Neuronal stem cell (in vitro differentiated cells): ENCODE results near the gene MDFIC.

Experiments
- DNase-seq: peaks from one replicate; pipeline ENCODE4 v3.0.0-alpha.2; 2013; ENCODE audit warnings: low spot score
- H2AFZ ChIP-seq: one replicate; pipeline ENCODE4 v1.6.1; 2013; ENCODE audit warnings: mild to moderate bottlenecking, low read length, inconsistent platforms
- H2AK5ac ChIP-seq: 2 replicates; pipeline ENCODE4 v1.6.1; 2013; ENCODE audit warnings: low read depth, mild to moderate bottlenecking, inconsistent platforms, low read length, moderate library complexity, mixed read lengths
- H2BK120ac ChIP-seq: 2 replicates; pipeline ENCODE4 v1.6.1; 2013; ENCODE audit warnings: low read depth, mild to moderate bottlenecking, inconsistent platforms, low read length, moderate library complexity, mixed read lengths
- H2BK12ac ChIP-seq: one replicate; pipeline ENCODE4 v1.6.1; 2013; ENCODE audit warnings: low read length, inconsistent platforms
- H2BK15ac ChIP-seq: 2 replicates; pipeline ENCODE4 v1.6.1; 2013; ENCODE audit warnings: mild to moderate bottlenecking, low read length, inconsistent platforms, mixed read lengths
- H2BK5ac ChIP-seq: one replicate; pipeline ENCODE4 v1.6.1; 2013; ENCODE audit warnings: inconsistent platforms, mild to moderate bottlenecking, low read length, moderate library complexity
- H3K14ac ChIP-seq: one replicate; pipeline ENCODE4 v1.6.1; 2013; ENCODE audit warnings: low read length, inconsistent platforms
- H3K18ac ChIP-seq: 2 replicates; pipeline ENCODE4 v1.6.1; 2013; ENCODE audit warnings: low read length, inconsistent platforms
- H3K23ac ChIP-seq: 2 replicates; pipeline ENCODE4 v1.6.1; 2013; ENCODE audit warnings: low read depth, mild to moderate bottlenecking, mixed read lengths, low read length, inconsistent platforms; ENCODE audit not compliant: poor library complexity
- H3K27ac ChIP-seq: replicated peaks from 3 replicates; pipeline ENCODE4 v1.5.1; 2013; ENCODE audit warnings: low read length, inconsistent platforms
- H3K27me3 ChIP-seq, 3 experiments: 2 replicates each; pipeline ENCODE4 v1.6.1; 2013; ENCODE audit warnings: low read length in 3 of 3, mild to moderate bottlenecking in 2 of 3, inconsistent platforms in 1 of 3, low read depth in 1 of 3, mixed read lengths in 1 of 3, moderate library complexity in 1 of 3; ENCODE audit not compliant: control insufficient read depth in 3 of 3, insufficient read depth in 3 of 3
- H3K36me3 ChIP-seq, 2 donors: replicated peaks in 1 of 2; 2 replicates each; pipeline ENCODE4 v1.6.1; 2013; ENCODE audit warnings: low read length in 2 of 2; ENCODE audit not compliant: control insufficient read depth in 2 of 2, insufficient read depth in 2 of 2
- H3K4ac ChIP-seq: 2 replicates; pipeline ENCODE4 v1.6.1; 2013; ENCODE audit warnings: inconsistent platforms, mild to moderate bottlenecking, low read length, moderate library complexity
- H3K4me1 ChIP-seq, 2 donors: 1 replicate in 1 of 2; 2 replicates in 1 of 2; pipeline ENCODE4 v1.6.1; 2013; ENCODE audit warnings: low read length in 2 of 2, low read depth in 1 of 2; ENCODE audit not compliant: control insufficient read depth in 2 of 2, insufficient read depth in 1 of 2
- H3K4me2 ChIP-seq: one replicate; pipeline ENCODE4 v1.6.1; 2013; ENCODE audit warnings: mild to moderate bottlenecking, low read length, inconsistent platforms; ENCODE audit not compliant: insufficient read depth, poor library complexity, severe bottlenecking
- H3K4me3 ChIP-seq, 2 donors: 2 replicates each; pipeline ENCODE4 v1.5.1; 2013; ENCODE audit warnings: low read length in 2 of 2, mild to moderate bottlenecking in 2 of 2, inconsistent platforms in 1 of 2, moderate library complexity in 1 of 2
- H3K79me1 ChIP-seq: one replicate; pipeline ENCODE4 v1.6.1; 2013; ENCODE audit warnings: low read depth, mild to moderate bottlenecking, inconsistent platforms, low read length, moderate library complexity
- H3K9ac ChIP-seq: one replicate; pipeline ENCODE4 v1.6.1; 2013; ENCODE audit warnings: mild to moderate bottlenecking, low read depth, low read length, inconsistent platforms; ENCODE audit not compliant: poor library complexity
- H3K9me3 ChIP-seq, 2 donors: replicated peaks in 1 of 2; 2 replicates each; pipeline versions ENCODE3 to v1.6.1; 2013; ENCODE audit warnings: low read length in 2 of 2, mild to moderate bottlenecking in 2 of 2, inconsistent platforms in 1 of 2, low read depth in 1 of 2, mixed read lengths in 1 of 2, moderate library complexity in 1 of 2; ENCODE audit not compliant: control insufficient read depth in 2 of 2, insufficient read depth in 1 of 2
- H4K8ac ChIP-seq: one replicate; pipeline ENCODE4 v1.6.1; 2013; ENCODE audit warnings: low read depth, mild to moderate bottlenecking, inconsistent platforms, low read length, moderate library complexity
- H4K91ac ChIP-seq: one replicate; pipeline ENCODE4 v1.6.1; 2013; ENCODE audit warnings: low read length, low read depth, mild to moderate bottlenecking, inconsistent platforms; ENCODE audit not compliant: poor library complexity
- WGBS, 2 donors: extraction: QIAGEN DNeasy Blood & Tissue Kit; methylation state at CpG; one replicate each; pipeline ENCODE4 v1.1.7; 2013; ENCODE audit warnings: missing lambda C conversion rate in 2 of 2, mixed read lengths in 1 of 2; ENCODE audit not compliant: insufficient read length in 2 of 2, insufficient replicate concordance in 1 of 2; ENCODE audit errors: extremely low coverage in 2 of 2; 5-methylcytosine and 5-hydroxymethylcytosine counted together

The MDFIC gene

GRCh38 chr7:114919587-114919986, 2.3 kb upstream of the MDFIC start:
- no peak overlapping the region for H3K23ac ChIP-seq
- H3K27me3 ChIP-seq = no peaks in the 10 kb centered on the region
- H2BK5ac ChIP-seq = no peak overlapping the region
- H2BK120ac ChIP-seq = no peak overlapping the region
- no peaks in the 10 kb centered on the region for H3K36me3 ChIP-seq
- no peak overlapping the region for H3K14ac ChIP-seq
- no peak for DNase-seq
- H2BK12ac ChIP-seq = no peak overlapping the region
- H3K9me3 ChIP-seq = no peaks in the 10 kb centered on the region
- H2AK5ac ChIP-seq = no peak overlapping the region
- H2BK15ac ChIP-seq = no peak overlapping the region
- H3K79me1 ChIP-seq = no peaks in the 10 kb centered on the region
- H3K4ac ChIP-seq = no peak overlapping the region
- no peak overlapping the region for H4K91ac ChIP-seq
- no peak overlapping the region for H3K27ac ChIP-seq
- H3K4me3 ChIP-seq = no peak overlapping the region
- H3K9ac ChIP-seq = no peak overlapping the region
- no peak overlapping the region for H3K4me2 ChIP-seq
- peaks cover 1 to 3% of the 10 kb centered on the region in 2 donors for H3K4me1 ChIP-seq
- H3K18ac ChIP-seq = no peak overlapping the region
- no peak overlapping the region for H4K8ac ChIP-seq
- no peak overlapping the region for H2AFZ ChIP-seq
- WGBS, 2 donors = no CpG with 5 or more reads among the region's 3 CpGs

GRCh38 chr7:114921631-114922025, 266 bp upstream of the MDFIC start:
- Histone ChIP-seq H3K79me1 (no peaks in the 10 kb centered on the region), H4K91ac (no peak overlapping the region), H2AFZ (peak overlapping the region; percentile 96), H2AK5ac (no peak overlapping the region), H3K4ac (no peak overlapping the region), H3K4me3 (no peak overlapping the region), H3K27ac (no peak overlapping the region), H2BK15ac (no peak overlapping the region), H2BK5ac (no peak overlapping the region), H3K14ac (no peak overlapping the region), H3K36me3 (peaks cover 0 to 7% of the 10 kb centered on the region in 2 donors), H4K8ac (no peak overlapping the region), H2BK12ac (no peak overlapping the region), H3K18ac (peak overlapping the region; percentile 96), H3K27me3 (no peaks in the 10 kb centered on the region), H3K23ac (no peak overlapping the region), H3K4me2 (peak overlapping the region; percentile 85), H3K9ac (no peak overlapping the region), H2BK120ac (no peak overlapping the region), H3K9me3 (no peaks in the 10 kb centered on the region), H3K4me1 (peaks cover 1 to 3% of the 10 kb centered on the region in 2 donors)
- no CpG with 5 or more reads among the region's 15 CpGs for WGBS, 2 donors
- no peak for DNase-seq

GRCh38 chr7:114922652-114923402, 933 bp downstream of the MDFIC start:
- H3K4ac ChIP-seq = no peak overlapping the region
- peaks cover 0 to 3% of the 10 kb centered on the region in 2 donors for H3K4me1 ChIP-seq
- peak overlapping the region; percentile 9 for H2BK120ac ChIP-seq
- H4K91ac ChIP-seq = no peak overlapping the region
- WGBS, 2 donors = no CpG with 5 or more reads among the region's 51 CpGs
- H3K9me3 ChIP-seq = no peaks in the 10 kb centered on the region
- H2BK12ac ChIP-seq = no peak overlapping the region
- H3K4me3 ChIP-seq = peak overlapping the region; percentile 69 to 82
- peak overlapping the region; percentile 90 for H2BK15ac ChIP-seq
- DNase-seq = no peak
- H3K18ac ChIP-seq = peak overlapping the region; percentile 96
- H3K14ac ChIP-seq = no peak overlapping the region
- H3K23ac ChIP-seq = peak overlapping the region; percentile 77
- H3K27me3 ChIP-seq = no peaks in the 10 kb centered on the region
- no peak overlapping the region for H2BK5ac ChIP-seq
- H3K4me2 ChIP-seq = peak overlapping the region; percentile 85
- H4K8ac ChIP-seq = no peak overlapping the region
- no peaks in the 10 kb centered on the region for H3K79me1 ChIP-seq
- H3K9ac ChIP-seq = peak overlapping the region; percentile 90
- peak overlapping the region; percentile 20 for H3K27ac ChIP-seq
- H2AK5ac ChIP-seq = peak overlapping the region; percentile 40
- H2AFZ ChIP-seq = peak overlapping the region; percentile 96
- H3K36me3 ChIP-seq = peaks cover 0 to 7% of the 10 kb centered on the region in 2 donors

- H3K23ac ChIP-seq = no peak overlapping the region
- no peaks in the 10 kb centered on the region for H3K27me3 ChIP-seq
- H3K4me1 ChIP-seq = peaks cover 0 to 3% of the 10 kb centered on the region in 2 donors
- peak overlapping the region; percentile 96 for H3K18ac ChIP-seq
- no peak overlapping the region for H2AK5ac ChIP-seq
- peak overlapping the region; percentile 85 for H3K4me2 ChIP-seq
- no peak overlapping the region for H3K14ac ChIP-seq
- H2BK120ac ChIP-seq = no peak overlapping the region
- peak overlapping the region; percentile 89 for H3K9ac ChIP-seq
- H3K4me3 ChIP-seq = peak overlapping the region; percentile 69 to 82
- H2BK15ac ChIP-seq = no peak overlapping the region
- no peaks in the 10 kb centered on the region for H3K79me1 ChIP-seq
- H2BK12ac ChIP-seq = no peak overlapping the region
- H4K8ac ChIP-seq = no peak overlapping the region
- no peak overlapping the region for H4K91ac ChIP-seq
- H2BK5ac ChIP-seq = no peak overlapping the region
- WGBS, 2 donors = no CpG with 5 or more reads among the region's 4 CpGs
- H3K27ac ChIP-seq = no peak overlapping the region
- no peaks in the 10 kb centered on the region for H3K9me3 ChIP-seq
- H3K4ac ChIP-seq = no peak overlapping the region
- H2AFZ ChIP-seq = peak overlapping the region; percentile 96
- no peak for DNase-seq
- H3K36me3 ChIP-seq = peaks cover 0 to 7% of the 10 kb centered on the region in 2 donors
Observed at GRCh38 chr7:114923403-114923713, 1.5 kb downstream of the MDFIC start.
